Measurements from ENCODE around the gene ARL6IP4. TPM values are rescaled to one million over a fixed set of nuclear protein-coding genes. Genes with fewer than 3 reads are reported as not detected.

The ARL6IP4 gene
- total RNA-seq, 1 experiment from 2014 or later = 133 TPM

GRCh38 chr12:122934722-122935121 is 45.8 kb upstream of the ARL6IP4 start:
- no peaks in the 10 kb centered on the region for H3K36me3 Mint-ChIP-seq
- no peaks in the 10 kb centered on the region for H3K9me3 Mint-ChIP-seq
- H3K4me1 Mint-ChIP-seq = no peaks in the 10 kb centered on the region
- H3K27me3 Mint-ChIP-seq (ENCODE audit: low read depth) = no peaks in the 10 kb centered on the region
- no peak for TF ChIP-seq TCF7 (CRISPR knock-in tag; IDR thresholded peaks at IDR 0.05; ENCODE audit: low read depth)
- POLR2A ChIA-PET = no interaction called here
- H3K4me3 Mint-ChIP-seq = no peak overlapping the region
- ATAC-seq (no peak), DNase-seq (ENCODE audit: low spot score) (no peak)
- no peak overlapping the region for H3K27ac Mint-ChIP-seq
- CTCF ChIA-PET = interaction anchor here (1.3 to 1.4 kb wide), 2 partner anchors 67 to 74 kb away, joined by 3 to 4 read pairs; no protein-coding TSS in a partner anchor

- Mint-ChIP-seq H3K9me3 (no peaks in the 10 kb centered on the region), H3K27ac (no peak overlapping the region), H3K36me3 (no peaks in the 10 kb centered on the region), H3K4me3 (no peak overlapping the region), H3K4me1 (no peaks in the 10 kb centered on the region), H3K27me3 (ENCODE audit: low read depth) (no peaks in the 10 kb centered on the region)
- CTCF ChIA-PET = interaction anchor here (0.7 to 1.4 kb wide), 4 partner anchors 55 to 142 kb away, joined by 3 to 4 read pairs (median 4); no protein-coding TSS in a partner anchor
- DNase-seq (ENCODE audit: low spot score) (no peak), ATAC-seq (peak; percentile 51; the same call in 1 of the 2 replicates)
- POLR2A ChIA-PET = no interaction called here
- no peak for TF ChIP-seq ZBTB21 (CRISPR knock-in tag; IDR thresholded peaks at IDR 0.05; ENCODE audit: borderline replicate concordance)
- no peak for TF ChIP-seq GRHL2 (CRISPR knock-in tag; IDR thresholded peaks at IDR 0.05; ENCODE audit: insufficient replicate concordance, severe bottlenecking)
- TF ChIP-seq ZNF317 (CRISPR knock-in tag; IDR thresholded peaks at IDR 0.05; ENCODE audit: borderline replicate concordance, low read depth) = no peak
- no peak for TF ChIP-seq NFYB (CRISPR knock-in tag; conservative IDR thresholded peaks at IDR 0.05; ENCODE audit: low read depth)
- no peak for TF ChIP-seq NFE2L1 (CRISPR knock-in tag; IDR thresholded peaks at IDR 0.05)
- TF ChIP-seq MAX (CRISPR knock-in tag; IDR thresholded peaks at IDR 0.05) = no peak
- no peak for TF ChIP-seq NR3C1 (CRISPR knock-in tag; conservative IDR thresholded peaks at IDR 0.05; ENCODE audit: low read depth)
- no peak for TF ChIP-seq JAZF1 (CRISPR knock-in tag; IDR thresholded peaks at IDR 0.05)
Measured at GRCh38 chr12:122935318-122935717, 45.2 kb upstream of the ARL6IP4 start.

GRCh38 chr12:122937622-122938091 is 42.8 kb upstream of the ARL6IP4 start:
- H3K36me3 Mint-ChIP-seq = no peaks in the 10 kb centered on the region
- H3K27me3 Mint-ChIP-seq (ENCODE audit: low read depth) = no peaks in the 10 kb centered on the region
- DNase-seq (ENCODE audit: low spot score) = no peak
- H3K4me1 Mint-ChIP-seq = no peaks in the 10 kb centered on the region
- no peak overlapping the region for H3K27ac Mint-ChIP-seq
- ChIA-PET CTCF (no interaction called here), POLR2A (no interaction called here)
- no peak for ATAC-seq
- no peaks in the 10 kb centered on the region for H3K9me3 Mint-ChIP-seq
- H3K4me3 Mint-ChIP-seq = no peak overlapping the region
- TF ChIP-seq SP1 (CRISPR knock-in tag; conservative IDR thresholded peaks at IDR 0.05) (no peak), GTF2I (CRISPR knock-in tag; conservative IDR thresholded peaks at IDR 0.05) (no peak), JUN (CRISPR knock-in tag; IDR thresholded peaks at IDR 0.05) (no peak), KAT7 (CRISPR knock-in tag; IDR thresholded peaks at IDR 0.05; ENCODE audit: borderline replicate concordance) (no peak), ZNF263 (CRISPR knock-in tag; IDR thresholded peaks at IDR 0.05; ENCODE audit: low read depth) (no peak), IRF2 (CRISPR knock-in tag; IDR thresholded peaks at IDR 0.05; ENCODE audit: borderline replicate concordance, low read depth) (no peak), JAZF1 (CRISPR knock-in tag; IDR thresholded peaks at IDR 0.05) (no peak), ZNF219 (CRISPR knock-in tag; IDR thresholded peaks at IDR 0.05; ENCODE audit: borderline replicate concordance) (no peak), ZNF416 (CRISPR knock-in tag; IDR thresholded peaks at IDR 0.05) (no peak), NR3C1 (CRISPR knock-in tag; conservative IDR thresholded peaks at IDR 0.05; ENCODE audit: low read depth) (no peak), PREB (CRISPR knock-in tag; IDR thresholded peaks at IDR 0.05; ENCODE audit: borderline replicate concordance) (no peak), EMX1 (CRISPR knock-in tag; IDR thresholded peaks at IDR 0.05) (no peak), ARID4B (CRISPR knock-in tag; IDR thresholded peaks at IDR 0.05; ENCODE audit: borderline replicate concordance) (no peak), NR1H2 (CRISPR knock-in tag; IDR thresholded peaks at IDR 0.05) (no peak), ATF6 (CRISPR knock-in tag; IDR thresholded peaks at IDR 0.05) (no peak), MYBL2 (CRISPR knock-in tag; IDR thresholded peaks at IDR 0.05) (no peak), ESRRA (CRISPR knock-in tag; IDR thresholded peaks at IDR 0.05; ENCODE audit: borderline replicate concordance) (no peak), USF1 (CRISPR knock-in tag; IDR thresholded peaks at IDR 0.05) (no peak), GRHL2 (CRISPR knock-in tag; IDR thresholded peaks at IDR 0.05; ENCODE audit: insufficient replicate concordance, severe bottlenecking) (no peak)

Measured in WTC11 (cell line).